Adrenal gland (tissue), 5 donors: ENCODE measurements around the gene RBAK.

Source experiments
- CTCF ChIP-seq, 6 experiments: fragments of 450-650 bp in 4 of 6; fragments of 200-600 bp in 2 of 6; sonication (generic) in 1 of 6; IDR thresholded peaks; 1 replicate in 5 of 6; 2 replicates in 1 of 6; pipeline versions ENCODE4 v1.5.1 to v1.8.0; 2016 to 2021; ENCODE audit warnings: antibody characterized with exemption in 6 of 6, mild to moderate bottlenecking in 2 of 6, moderate library complexity in 1 of 6
- POLR2A ChIP-seq, 2 donors: fragments of 450-650 bp; IDR thresholded peaks; one replicate each; pipeline ENCODE4 v1.6.1; 2017; ENCODE audit warnings: antibody characterized with exemption in 2 of 2, mild to moderate bottlenecking in 2 of 2, moderate library complexity in 1 of 2
- donor health status: DM: no; HTN: no; CAD: no.

- TF ChIP-seq POLR2A (IDR thresholded peaks at IDR 0.05) (no peak), CTCF (IDR thresholded peaks at IDR 0.05) (no peak)
Observed at GRCh38 chr7:5035276-5035675, 10.4 kb upstream of the RBAK start.
